Right lobe of liver (tissue), 4 donors: ENCODE results near the gene CALML6.

Experiments used
- CTCF ChIP-seq, 4 donors: fragments of 200-600 bp in 3 of 4; fragments of 450-650 bp in 1 of 4; IDR thresholded peaks; one replicate each; pipeline versions ENCODE4 v1.5.1 to v1.8.0; 2016 to 2022; ENCODE audit warnings: antibody characterized with exemption in 4 of 4, mild to moderate bottlenecking in 2 of 4
- POLR2A ChIP-seq: fragments of 450-650 bp; IDR thresholded peaks from one replicate; pipeline ENCODE4 v1.6.1; 2017; ENCODE audit warnings: antibody characterized with exemption, mild to moderate bottlenecking
- donor health status: DM: no; HTN: no; CAD: no.
- donor health status: DM: no; HTN: no; CAD: no.
- donor health status: DM: no; HTN: yes; CAD: no.

- TF ChIP-seq CTCF (IDR thresholded peaks at IDR 0.05) (no peak), POLR2A (no peak)
These were observed 12.7 kb downstream of the CALML6 start for GRCh38 chr1:1927751-1928150.
